Activated naive CD4-positive, alpha-beta T cell treated with anti-CD3 and anti-CD28 coated beads, Interleukin-2, amount 50 U/mL, for 72 hours (primary cell): ENCODE measurements around the gene PPARG. TPM values are rescaled to one million over a fixed set of nuclear protein-coding genes. Genes with fewer than 3 reads are reported as not detected.
"Not testable (repeated sequence)": the region's sequence is repeated elsewhere in the genome, so short reads cannot be mapped to it uniquely, and the experiment has no call there.

ENCODE experiments used
- ATAC-seq, 2 donors: fragments of 150-1000 bp; cut with Tn5 transposase; 2 replicates each; pipeline ENCODE4 v1.10.0; 2021; ENCODE audit warnings: mild to moderate bottlenecking in 2 of 2, moderate library complexity in 2 of 2
- DNase-seq, 2 donors: peaks; one replicate each; pipeline ENCODE4 v3.0.0; 2021 to 2022; ENCODE audit warnings: low spot score in 2 of 2
- H3K27ac Mint-ChIP-seq, 2 donors: one replicate each; pipeline ENCODE4 v1.8.0; 2022; ENCODE audit warnings: mild to moderate bottlenecking in 2 of 2, mixed read lengths in 2 of 2
- H3K36me3 Mint-ChIP-seq, 2 donors: one replicate each; pipeline ENCODE4 v1.8.0; 2022; ENCODE audit warnings: mixed read lengths in 2 of 2
- H3K9me3 Mint-ChIP-seq, 2 donors: one replicate each; pipeline ENCODE4 v1.8.0; 2022; ENCODE audit warnings: mixed read lengths in 2 of 2
- total RNA-seq, 2 donors: library from RNA; stranded (reverse); gene quantifications; one replicate each; pipeline ENCODE4 v1.2.3, GENCODE V29; 2022

PPARG gene
- total RNA-seq, 2 donors from 2014 or later = 0.14 TPM; not detected in 1

DNA sequence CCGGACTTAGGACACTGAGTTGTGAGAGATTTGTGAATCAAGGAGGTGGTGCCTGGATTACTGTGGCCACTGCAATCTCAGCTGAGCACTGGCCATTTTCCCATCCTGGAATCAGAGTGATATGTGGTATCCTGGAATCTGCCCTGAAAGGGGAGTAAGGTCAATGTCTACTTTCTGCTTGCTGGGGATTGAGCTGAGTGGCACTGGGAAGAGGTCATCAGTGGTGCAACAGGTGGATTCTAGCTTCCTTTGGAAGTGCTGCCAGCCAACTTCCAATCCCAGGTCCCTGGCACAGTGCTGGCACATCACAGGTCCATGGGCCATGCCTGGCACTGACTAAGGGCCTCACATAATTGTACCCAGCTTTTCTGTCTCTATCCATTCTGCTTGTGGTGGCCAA lies 174.8 kb downstream of the PPARG start:
- ATAC-seq = no peak
- DNase-seq = no peak
- Mint-ChIP-seq H3K27ac (peak overlapping the region in 1 of 2 donors; percentile 1), H3K36me3 (no peaks in the 10 kb centered on the region), H3K9me3 (no peaks in the 10 kb centered on the region)

DNA sequence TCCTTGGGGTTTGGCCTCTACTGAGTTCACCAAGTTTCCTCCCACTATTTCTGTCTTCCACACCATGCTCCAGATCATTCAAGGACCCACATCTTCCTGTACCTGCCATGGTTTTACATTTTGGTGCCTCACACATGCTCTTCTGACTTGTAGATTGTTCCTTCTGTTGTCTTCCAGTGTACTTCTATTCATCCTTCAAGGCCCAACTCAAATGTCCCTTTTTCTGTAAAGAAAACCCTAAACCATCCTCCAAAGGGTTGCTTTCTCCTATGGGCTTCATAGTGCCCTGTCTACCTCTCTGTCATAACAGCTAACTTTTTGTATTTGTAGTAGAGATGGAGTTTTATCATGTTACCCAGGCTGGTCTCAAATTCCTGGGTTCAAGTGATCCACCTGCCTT lies 175.3 kb downstream of the PPARG start:
- H3K9me3 Mint-ChIP-seq = no peaks in the 10 kb centered on the region
- no peaks in the 10 kb centered on the region for H3K36me3 Mint-ChIP-seq
- DNase-seq (no peak), ATAC-seq (no peak)
- H3K27ac Mint-ChIP-seq = no peak overlapping the region

DNA sequence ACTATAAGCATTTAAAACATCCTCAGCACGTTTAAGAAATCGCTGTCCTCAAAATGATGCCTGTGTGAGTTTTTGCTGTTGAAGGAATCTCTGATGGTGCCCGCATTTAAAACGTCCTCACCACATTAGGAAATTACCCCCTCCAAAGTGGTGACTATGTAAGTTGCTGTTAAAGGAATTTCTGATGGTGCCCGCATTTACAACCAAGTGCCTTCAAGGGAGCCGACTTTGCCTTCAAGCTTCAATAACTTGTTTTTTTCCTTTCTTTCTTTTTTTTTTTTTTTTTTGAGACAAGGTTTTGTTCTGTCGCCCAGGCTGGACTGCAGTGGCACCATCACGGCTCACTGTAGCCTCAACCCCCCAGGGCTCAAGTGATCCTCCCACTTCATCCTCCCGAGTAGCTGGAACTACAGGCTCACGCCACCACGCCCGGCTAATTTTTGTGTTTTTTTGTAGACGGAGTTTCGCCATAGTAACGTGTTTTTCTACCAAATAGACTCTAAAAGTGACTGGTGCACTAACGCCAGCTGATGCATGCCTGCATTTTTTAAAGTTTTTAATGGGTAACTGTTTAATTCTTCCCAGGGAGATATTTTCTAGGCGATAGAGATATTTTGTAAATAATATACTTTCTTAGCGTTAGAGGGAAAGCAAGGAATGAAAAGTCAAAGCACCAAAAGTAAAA lies 176.4 kb downstream of the PPARG start:
- no peaks in the 10 kb centered on the region for H3K36me3 Mint-ChIP-seq
- no peak for DNase-seq
- no peak for ATAC-seq
- H3K27ac Mint-ChIP-seq = no peak overlapping the region
- H3K9me3 Mint-ChIP-seq = no peaks in the 10 kb centered on the region

GRCh38 chr3:12465836-12466225 lies 177.0 kb downstream of the PPARG start:
- no peaks in the 10 kb centered on the region for H3K36me3 Mint-ChIP-seq
- DNase-seq (no peak), ATAC-seq (no peak)
- no peak overlapping the region for H3K27ac Mint-ChIP-seq
- no peaks in the 10 kb centered on the region for H3K9me3 Mint-ChIP-seq

GRCh38 chr3:12467746-12468145 lies 178.9 kb downstream of the PPARG start:
- DNase-seq (no peak), ATAC-seq (no peak)
- Mint-ChIP-seq H3K27ac (no peak overlapping the region), H3K9me3 (no peaks in the 10 kb centered on the region), H3K36me3 (no peaks in the 10 kb centered on the region)

DNA sequence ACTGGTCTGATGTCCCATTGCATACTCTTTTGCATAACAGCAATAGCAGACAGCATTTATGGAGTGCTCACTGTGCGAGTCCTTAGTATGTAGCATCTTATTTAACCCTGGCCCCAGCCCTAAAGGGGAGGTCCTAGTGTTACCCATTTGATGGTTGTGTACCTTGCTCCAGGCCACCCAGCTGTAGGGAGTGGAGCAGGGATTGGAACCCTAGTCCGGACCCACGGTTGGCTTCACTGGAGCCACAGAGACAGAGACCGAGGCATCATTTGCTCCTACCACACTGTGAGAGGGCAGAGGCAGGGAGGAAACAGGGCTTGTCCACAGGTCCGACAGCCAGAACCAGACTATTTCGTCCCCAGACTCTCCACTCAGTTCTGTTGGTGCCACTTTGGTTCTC lies 179.4 kb downstream of the PPARG start:
- H3K36me3 Mint-ChIP-seq = no peaks in the 10 kb centered on the region
- DNase-seq (peak in 1 of 2 donors; percentile 25), ATAC-seq (no peak)
- no peaks in the 10 kb centered on the region for H3K9me3 Mint-ChIP-seq
- H3K27ac Mint-ChIP-seq = no peak overlapping the region

DNA sequence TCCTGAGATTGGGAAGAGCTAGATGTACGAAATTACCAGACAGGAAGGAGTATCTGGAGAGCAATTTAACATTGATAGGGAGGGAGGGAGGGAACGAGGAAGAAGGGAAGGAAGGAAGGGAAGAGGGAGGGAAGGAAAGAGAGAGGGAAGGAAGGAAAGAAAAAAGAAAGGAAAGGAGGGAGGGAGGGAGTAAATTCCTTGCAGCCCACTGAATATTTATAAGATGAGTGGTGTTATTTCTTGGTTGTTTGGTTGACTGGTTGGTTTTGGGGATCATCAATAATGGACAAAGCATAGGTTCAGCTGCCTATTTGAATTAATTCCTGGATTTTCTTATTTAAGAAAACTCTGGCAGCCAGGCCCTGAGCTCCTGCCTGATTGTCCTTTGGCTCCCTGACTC lies 179.9 kb downstream of the PPARG start:
- DNase-seq (no peak), ATAC-seq (no peak)
- Mint-ChIP-seq H3K27ac (no peak overlapping the region), H3K9me3 (no peaks in the 10 kb centered on the region), H3K36me3 (no peaks in the 10 kb centered on the region)

- H3K36me3 Mint-ChIP-seq, H3K9me3 Mint-ChIP-seq, ATAC-seq, H3K27ac Mint-ChIP-seq: not testable (repeated sequence)
- DNase-seq = peak in 1 of 2 donors; percentile 14
Measured at GRCh38 chr3:12469222-12469621, 180.4 kb downstream of the PPARG start.

DNA sequence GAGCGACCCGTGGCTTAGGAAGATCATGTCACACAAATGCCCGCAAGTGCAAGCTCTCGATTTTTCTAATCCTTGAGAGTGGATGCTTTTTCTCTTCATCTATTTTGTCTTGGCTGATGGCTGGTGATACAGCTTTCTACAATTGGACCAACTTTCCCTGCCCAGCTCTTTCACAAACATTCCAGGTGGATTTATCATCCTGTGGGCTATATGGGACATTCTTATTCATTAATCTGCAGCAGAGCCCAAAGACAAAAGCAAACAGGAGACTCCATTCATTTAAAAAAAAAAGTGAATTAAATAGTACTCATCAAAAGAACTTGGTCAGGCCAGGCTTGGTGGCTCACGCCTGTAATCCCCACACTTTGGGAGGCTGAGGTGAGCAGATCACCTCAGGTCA lies 181.2 kb downstream of the PPARG start:
- no peak overlapping the region for H3K27ac Mint-ChIP-seq
- no peaks in the 10 kb centered on the region for H3K36me3 Mint-ChIP-seq
- H3K9me3 Mint-ChIP-seq = no peaks in the 10 kb centered on the region
- no peak for ATAC-seq
- no peak for DNase-seq

DNA sequence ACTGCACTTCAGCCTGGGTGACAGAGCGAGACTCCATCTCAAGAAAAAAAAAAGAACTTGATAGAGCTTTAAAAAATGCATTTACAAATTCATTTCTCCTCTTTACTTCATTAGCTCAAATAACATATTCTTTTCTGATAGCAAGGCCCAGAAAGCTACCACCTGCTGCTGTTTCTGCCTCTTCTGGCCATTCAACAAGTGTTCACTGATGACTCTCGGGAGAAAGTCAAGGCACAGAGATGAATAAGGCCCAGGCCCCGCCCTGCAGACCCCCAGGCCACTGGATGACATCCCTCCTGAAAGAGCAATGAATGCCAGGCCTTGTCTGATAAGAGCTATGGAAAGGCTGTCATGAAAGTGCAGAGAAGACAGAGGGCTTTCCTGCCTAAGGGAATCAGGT lies 181.8 kb downstream of the PPARG start:
- no peak for ATAC-seq
- Mint-ChIP-seq H3K36me3 (no peaks in the 10 kb centered on the region), H3K27ac (peak overlapping the region in 1 of 2 donors; percentile 73), H3K9me3 (no peaks in the 10 kb centered on the region)
- peak in 1 of 2 donors; percentile 16 for DNase-seq

GRCh38 chr3:12471241-12471640 lies 182.4 kb downstream of the PPARG start:
- ATAC-seq = peak; percentile 98 to 99
- peak overlapping the region in 1 of 2 donors; percentile 73 for H3K27ac Mint-ChIP-seq
- peak; percentile 58 to 69 for DNase-seq
- H3K9me3 Mint-ChIP-seq = no peaks in the 10 kb centered on the region
- H3K36me3 Mint-ChIP-seq = no peaks in the 10 kb centered on the region

GRCh38 chr3:12472000-12472610 lies 183.2 kb downstream of the PPARG start:
- Mint-ChIP-seq H3K27ac (peak overlapping the region in 1 of 2 donors; percentile 73), H3K9me3 (no peaks in the 10 kb centered on the region), H3K36me3 (no peaks in the 10 kb centered on the region)
- ATAC-seq = no peak
- no peak for DNase-seq

- Mint-ChIP-seq H3K9me3 (no peaks in the 10 kb centered on the region), H3K27ac (no peak overlapping the region), H3K36me3 (no peaks in the 10 kb centered on the region)
- no peak for ATAC-seq
- DNase-seq = no peak
Measured at GRCh38 chr3:12472796-12473195, 183.9 kb downstream of the PPARG start.

DNA sequence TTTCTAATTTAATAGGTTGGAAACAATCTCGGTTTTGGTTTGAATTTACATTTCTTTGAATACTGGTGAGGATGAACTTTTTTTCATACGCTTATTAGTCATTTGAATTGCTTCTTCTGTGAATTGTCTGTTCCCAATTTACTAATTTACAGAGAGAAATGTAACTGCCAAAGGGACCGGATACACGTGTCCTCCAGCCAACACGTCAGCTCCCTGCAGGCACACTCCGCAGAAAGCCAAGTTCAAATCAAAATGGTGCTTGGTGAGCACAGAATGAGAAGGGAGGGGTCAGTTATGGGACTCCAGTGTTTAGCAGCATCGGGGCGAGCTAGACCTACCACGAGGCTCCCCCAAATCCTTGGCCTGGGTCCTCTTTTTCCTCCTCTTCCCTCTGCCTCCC lies 184.6 kb downstream of the PPARG start:
- Mint-ChIP-seq H3K36me3 (no peaks in the 10 kb centered on the region), H3K27ac (no peak overlapping the region), H3K9me3 (no peaks in the 10 kb centered on the region)
- no peak for DNase-seq
- ATAC-seq = no peak

- ATAC-seq (no peak), DNase-seq (no peak)
- H3K27ac Mint-ChIP-seq = peak overlapping the region in 1 of 2 donors; percentile 48
- no peaks in the 10 kb centered on the region for H3K36me3 Mint-ChIP-seq
- no peaks in the 10 kb centered on the region for H3K9me3 Mint-ChIP-seq
Measured at GRCh38 chr3:12476238-12476897, 187.5 kb downstream of the PPARG start.

DNA sequence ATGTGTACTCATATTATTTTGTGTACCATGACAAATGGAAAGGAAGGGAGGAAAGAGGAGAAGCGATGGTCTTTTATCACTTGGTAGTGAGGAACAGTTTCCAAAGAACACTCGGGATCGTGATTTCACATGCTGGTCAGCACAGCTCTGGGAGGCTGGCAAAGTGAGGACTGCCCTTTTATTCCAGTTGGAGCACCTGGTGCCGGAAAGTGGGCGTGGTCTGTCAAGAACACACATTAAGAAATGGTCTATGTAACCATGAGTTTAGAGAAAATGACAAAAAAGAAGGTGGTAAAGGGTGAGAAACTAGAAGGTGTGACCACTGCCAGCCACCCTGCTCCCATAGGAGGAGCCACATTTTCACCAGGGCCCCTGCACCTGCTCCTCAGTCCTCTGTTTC lies 188.4 kb downstream of the PPARG start:
- no peaks in the 10 kb centered on the region for H3K9me3 Mint-ChIP-seq
- ATAC-seq (no peak), DNase-seq (no peak)
- H3K36me3 Mint-ChIP-seq = no peaks in the 10 kb centered on the region
- no peak overlapping the region for H3K27ac Mint-ChIP-seq

- H3K27ac Mint-ChIP-seq = no peak overlapping the region
- DNase-seq = no peak
- no peaks in the 10 kb centered on the region for H3K9me3 Mint-ChIP-seq
- no peak for ATAC-seq
- H3K36me3 Mint-ChIP-seq = no peaks in the 10 kb centered on the region
Measured at GRCh38 chr3:12478326-12478725, 189.5 kb downstream of the PPARG start.

- not testable (repeated sequence) for H3K27ac Mint-ChIP-seq, ATAC-seq, H3K9me3 Mint-ChIP-seq, H3K36me3 Mint-ChIP-seq, DNase-seq
Measured at GRCh38 chr3:12479198-12479597, 190.3 kb downstream of the PPARG start.
